PC-9 (cell line): ENCODE data around the gene RBMS3. TPM values are rescaled to one million over a fixed set of nuclear protein-coding genes. Genes with fewer than 3 reads are reported as not detected.

Source experiments
- BruUV-seq: library from RNA; stranded (reverse); fragments of 400-500 nt; replicated peaks from 2 replicates; lab custom pipeline; 2021; lab: Mats Ljungman, UMichigan
- CTCF ChIA-PET: fragments of 300-600 bp; sonication (Branson Sonifier 250); formaldehyde crosslinking; loops from one replicate; lab custom pipeline; 2022; ENCODE audit warnings: antibody characterized with exemption; lab: Charles Lee
- POLR2A ChIA-PET: fragments of 300-600 bp; sonication (Branson Sonifier 250); formaldehyde crosslinking; loops from one replicate; lab custom pipeline; 2022; ENCODE audit warnings: antibody characterized with exemption; ENCODE audit not compliant: unreplicated experiment; lab: Charles Lee
- DNase-seq, 2 experiments: peaks; one replicate each; pipeline versions ENCODE4 v3.0.0 to v3.0.0-alpha.2; 2015 to 2022; ENCODE audit warnings: mixed read lengths in 1 of 2
- H2AFZ ChIP-seq: fragments of 200-600 bp; sonication (generic); 2 replicates; pipeline ENCODE4 v1.8.1; 2017; ENCODE audit warnings: antibody characterized with exemption
- H3F3A ChIP-seq: fragments of 200-600 bp; sonication (generic); 2 replicates; pipeline ENCODE4 v1.8.1; 2017; ENCODE audit warnings: antibody characterized with exemption, mild to moderate bottlenecking, low read depth; ENCODE audit not compliant: insufficient read depth
- H3K27ac ChIP-seq: fragments of 200-600 bp; sonication (generic); 2 replicates; pipeline ENCODE4 v1.6.1; 2016; ENCODE audit warnings: mixed run types
- H3K27me3 ChIP-seq: fragments of 200-600 bp; sonication (generic); 2 replicates; pipeline ENCODE4 v1.6.1; 2016; ENCODE audit warnings: low read depth, mixed run types; ENCODE audit not compliant: insufficient read depth
- H3K36me3 ChIP-seq: fragments of 200-600 bp; sonication (generic); 2 replicates; pipeline ENCODE4 v1.6.1; 2016; ENCODE audit warnings: low read depth, mixed run types
- H3K4me1 ChIP-seq: fragments of 200-600 bp; sonication (generic); replicated peaks from 2 replicates; pipeline ENCODE4 v1.6.1; 2016; ENCODE audit warnings: mixed run types; ENCODE audit not compliant: insufficient read depth
- H3K4me2 ChIP-seq: fragments of 200-600 bp; sonication (generic); 2 replicates; pipeline ENCODE4 v1.6.1; 2017; ENCODE audit warnings: mixed run types
- H3K4me3 ChIP-seq: fragments of 200-600 bp; sonication (generic); 2 replicates; pipeline ENCODE4 v1.6.1; 2016; ENCODE audit warnings: mixed run types
- H3K79me2 ChIP-seq: fragments of 200-600 bp; sonication (generic); 2 replicates; pipeline ENCODE4 v1.6.1; 2017; ENCODE audit warnings: low read depth, mixed run types
- H3K9me2 ChIP-seq: fragments of 200-600 bp; sonication (generic); 2 replicates; pipeline ENCODE4 v1.8.1; 2017; ENCODE audit warnings: mild to moderate bottlenecking; ENCODE audit not compliant: insufficient read depth
- H3K9me3 ChIP-seq: fragments of 200-600 bp; sonication (generic); 2 replicates; pipeline ENCODE4 v1.8.1; 2016; ENCODE audit warnings: low read depth; ENCODE audit not compliant: insufficient read depth
- H4K20me1 ChIP-seq: fragments of 200-600 bp; sonication (generic); 2 replicates; pipeline ENCODE4 v1.8.1; 2017; ENCODE audit not compliant: insufficient read depth
- CTCF ChIP-seq: fragments of 200-600 bp; sonication (generic); conservative IDR thresholded peaks from 2 replicates; pipeline ENCODE4 v1.6.1; 2017; ENCODE audit warnings: mixed run types, antibody characterized with exemption, mild to moderate bottlenecking, moderate library complexity
- EZH2 ChIP-seq: fragments of 200-600 bp; sonication (generic); IDR thresholded peaks from 2 replicates; pipeline ENCODE4 v1.8.0; 2017; ENCODE audit warnings: antibody characterized with exemption, low read depth
- intact Hi-C: fragments of 100-400 bp; cut with micrococcal nuclease; formaldehyde crosslinking; loops from one replicate; pipeline ENCODE4 v1.10.0; 2022; ENCODE audit not compliant: unreplicated experiment
- total RNA-seq: library from RNA; stranded (reverse); gene quantifications from 2 replicates; pipeline ENCODE4 v1.2.3, GENCODE V29; 2021

The RBMS3 gene
- total RNA-seq, 1 experiment from 2014 or later: 3.5 TPM

GRCh38 chr3:29447946-29448627 lies 167.2 kb downstream of the RBMS3 start:
- no peak for DNase-seq
- H2AFZ ChIP-seq: no peak overlapping the region
- no peak for TF ChIP-seq EZH2
- no peak for TF ChIP-seq CTCF
- POLR2A ChIA-PET: no interaction called here
- no peak overlapping the region for H3K4me3 ChIP-seq
- no TSS peak for BruUV-seq
- H3K9me2 ChIP-seq: no peaks in the 10 kb centered on the region; the same call in 1 of the 2 replicates
- intact Hi-C loops: no loop called here
- H3K27ac ChIP-seq: no peak overlapping the region
- no peaks in the 10 kb centered on the region for H3K79me2 ChIP-seq
- no peaks in the 10 kb centered on the region for H3K9me3 ChIP-seq
- no peaks in the 10 kb centered on the region for H3K27me3 ChIP-seq
- no peak overlapping the region for H3K4me2 ChIP-seq
- no peaks in the 10 kb centered on the region for H3F3A ChIP-seq
- CTCF ChIA-PET: no interaction called here
- H3K4me1 ChIP-seq: no peaks in the 10 kb centered on the region
- H4K20me1 ChIP-seq: no peaks in the 10 kb centered on the region
- H3K36me3 ChIP-seq: no peaks in the 10 kb centered on the region

DNA sequence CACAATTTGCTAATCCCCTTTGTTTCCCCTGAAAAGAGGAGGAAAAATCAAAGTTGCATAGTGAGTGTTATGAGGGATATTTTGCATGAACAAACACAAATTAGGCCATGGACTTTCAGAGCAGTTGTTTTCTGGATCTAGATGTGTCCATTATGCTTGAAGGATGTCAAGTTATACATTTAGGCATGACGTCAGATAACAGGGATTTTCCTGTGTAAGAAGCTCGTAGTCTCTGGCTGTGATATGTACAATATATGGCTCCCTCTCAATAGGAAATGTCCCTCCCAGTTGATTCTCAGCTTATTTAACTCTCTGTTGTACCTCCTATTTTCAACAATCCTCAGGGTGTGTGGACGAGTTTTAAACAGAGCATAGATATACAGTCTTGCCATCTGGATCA lies 171.0 kb downstream of the RBMS3 start:
- H4K20me1 ChIP-seq: no peaks in the 10 kb centered on the region
- H2AFZ ChIP-seq: no peak overlapping the region
- intact Hi-C loops: no loop called here
- no peak overlapping the region for H3K4me3 ChIP-seq
- H3K27ac ChIP-seq: no peak overlapping the region
- POLR2A ChIA-PET: no interaction called here
- CTCF ChIA-PET: no interaction called here
- H3F3A ChIP-seq: no peaks in the 10 kb centered on the region
- H3K36me3 ChIP-seq: no peaks in the 10 kb centered on the region
- H3K27me3 ChIP-seq: no peaks in the 10 kb centered on the region
- DNase-seq: no peak
- no peaks in the 10 kb centered on the region for H3K4me1 ChIP-seq
- H3K9me2 ChIP-seq: no peaks in the 10 kb centered on the region; the same call in 1 of the 2 replicates
- H3K4me2 ChIP-seq: no peak overlapping the region
- no TSS peak for BruUV-seq
- no peaks in the 10 kb centered on the region for H3K79me2 ChIP-seq
- no peak for TF ChIP-seq EZH2
- H3K9me3 ChIP-seq: no peaks in the 10 kb centered on the region

DNA sequence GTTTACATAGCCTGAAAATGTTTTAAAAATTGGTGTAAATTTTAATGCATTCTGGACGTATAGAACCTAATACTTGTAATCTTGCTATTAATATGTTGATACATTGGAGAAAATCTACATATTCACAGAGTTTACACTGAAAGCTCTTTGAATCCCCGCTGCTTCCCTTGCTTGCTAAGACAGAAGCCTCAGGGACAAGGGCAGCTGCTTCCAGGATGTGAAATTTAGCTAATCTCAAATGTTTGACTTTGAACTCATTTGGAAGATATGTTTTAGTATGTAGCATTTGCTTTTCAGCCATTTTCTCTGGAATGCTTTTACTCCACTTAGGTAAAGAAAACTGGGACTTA lies 172.0 kb downstream of the RBMS3 start:
- Histone ChIP-seq H3K9me2 (no peaks in the 10 kb centered on the region; the same call in 1 of the 2 replicates), H3K9me3 (no peaks in the 10 kb centered on the region), H3K4me1 (no peaks in the 10 kb centered on the region), H3K27ac (no peak overlapping the region), H4K20me1 (no peaks in the 10 kb centered on the region), H3K79me2 (no peaks in the 10 kb centered on the region), H3K36me3 (no peaks in the 10 kb centered on the region), H3K4me3 (no peak overlapping the region), H3F3A (no peaks in the 10 kb centered on the region), H2AFZ (no peak overlapping the region), H3K4me2 (no peak overlapping the region), H3K27me3 (no peaks in the 10 kb centered on the region)
- TF ChIP-seq EZH2 (no peak), CTCF (no peak)
- intact Hi-C loops: no loop called here
- DNase-seq: no peak
- ChIA-PET CTCF (no interaction called here), POLR2A (no interaction called here)
- no TSS peak for BruUV-seq
